H1 (cell line): ENCODE data around the gene FGF18. TPM values are rescaled to one million over a fixed set of nuclear protein-coding genes. Genes with fewer than 3 reads are reported as not detected.

Experiments used
- ASH2L ChIP-seq: fragments of 200-600, 300-600 bp; sonication (generic); IDR thresholded peaks from one replicate; pipeline ENCODE4 v1.7.1; 2017; ENCODE audit warnings: low read length
- CHD1 ChIP-seq: IDR thresholded peaks from 2 replicates; pipeline ENCODE4 v1.6.1; 2012; ENCODE audit warnings: low read depth, low read length, improper control_type of control experiment
- GABPA ChIP-seq: IDR thresholded peaks from 2 replicates; pipeline ENCODE4 v1.6.1; 2011; ENCODE audit warnings: mild to moderate bottlenecking, low read length, moderate library complexity, borderline replicate concordance; ENCODE audit not compliant: insufficient read depth
- HDAC2 ChIP-seq, 2 experiments: fragments of 300-600 bp in 1 of 2; sonication (generic) in 1 of 2; IDR thresholded peaks; 2 replicates each; pipeline ENCODE4 v1.6.1; 2011 to 2012; ENCODE audit warnings: low read depth in 2 of 2, low read length in 2 of 2, mild to moderate bottlenecking in 2 of 2, moderate library complexity in 2 of 2, borderline replicate concordance in 1 of 2, inconsistent platforms in 1 of 2
- PHF8 ChIP-seq: fragments of 200-600 bp; sonication (generic); conservative IDR thresholded peaks from 2 replicates; pipeline ENCODE4 v1.7.1; 2012; ENCODE audit warnings: low read depth, mild to moderate bottlenecking, inconsistent platforms, low read length, moderate library complexity
- POLR2AphosphoS5 ChIP-seq: IDR thresholded peaks from 2 replicates; pipeline ENCODE4 v1.6.1; 2011; ENCODE audit warnings: low read depth, low read length
- RAD21 ChIP-seq, 2 experiments: IDR thresholded peaks in 1 of 2; conservative IDR thresholded peaks in 1 of 2; 2 replicates each; pipeline ENCODE4 v1.6.1; 2011; ENCODE audit warnings: low read depth in 2 of 2, low read length in 2 of 2, improper control_type of control experiment in 1 of 2, inconsistent platforms in 1 of 2, mild to moderate bottlenecking in 1 of 2, moderate library complexity in 1 of 2
- SAP30 ChIP-seq: fragments of 300-600 bp; sonication (generic); IDR thresholded peaks from 2 replicates; pipeline ENCODE4 v1.7.1; 2012; ENCODE audit warnings: low read length, moderate library complexity, mild to moderate bottlenecking, inconsistent platforms; ENCODE audit not compliant: insufficient read depth, insufficient replicate concordance
- SIN3A ChIP-seq, 2 experiments: IDR thresholded peaks in 1 of 2; conservative IDR thresholded peaks in 1 of 2; 2 replicates each; pipeline ENCODE4 v1.6.1; 2011 to 2012; ENCODE audit warnings: low read length in 2 of 2, improper control_type of control experiment in 1 of 2, low read depth in 1 of 2, mild to moderate bottlenecking in 1 of 2
- TAF1 ChIP-seq: IDR thresholded peaks from 2 replicates; pipeline ENCODE4 v1.6.1; 2011; ENCODE audit warnings: mild to moderate bottlenecking, low read depth, low read length
- TBP ChIP-seq: IDR thresholded peaks from 2 replicates; pipeline ENCODE4 v1.6.1; 2011; ENCODE audit warnings: low read depth, low read length, improper control_type of control experiment
- polyA plus RNA-seq, 7 experiments: library from polyadenylated mRNA; depleted of rRNA in 3 of 7; stranded (reverse) in 5 of 7; unstranded in 2 of 7; fragments of >200 nt in 5 of 7; fragments of 200-250 nt in 2 of 7; gene quantifications; 1 replicate in 5 of 7; 2 replicates in 1 of 7; 4 replicates in 1 of 7; pipeline versions ENCODE4 v1.2.1 to v1.2.3, GENCODE V29; 2011 to 2013; ENCODE audit warnings: missing spikeins in 2 of 7, mixed read lengths in 2 of 7
- total RNA-seq: library from RNA; stranded (reverse); fragmentation: NEBNext Ultra II Directional; extraction: Animal tissue kit (Norgen Biotek cat#: 25700); gene quantifications from 2 replicates; pipeline ENCODE4 v1.2.1, GENCODE V29; 2021
- TF ChIP-seq, protein P1 (sequence below): IDR thresholded peaks from 2 replicates; pipeline ENCODE4 v1.6.1; 2011; ENCODE audit warnings: low read length, improper control_type of control experiment
- TF ChIP-seq, protein P2 (sequence below): IDR thresholded peaks from 2 replicates; pipeline ENCODE4 v1.6.1; 2011; ENCODE audit warnings: low read depth, mild to moderate bottlenecking, low read length; ENCODE audit not compliant: insufficient read depth
- TF ChIP-seq, protein P3 (sequence below): IDR thresholded peaks from 2 replicates; pipeline ENCODE4 v1.6.1; 2012; ENCODE audit warnings: inconsistent platforms

The FGF18 gene
- total and polyA plus RNA-seq, 2 of the 8 experiments (the other 6 are each of a cell fraction or from before 2014, with no cell fraction given) = 0.54 to 1.3 TPM

DNA sequence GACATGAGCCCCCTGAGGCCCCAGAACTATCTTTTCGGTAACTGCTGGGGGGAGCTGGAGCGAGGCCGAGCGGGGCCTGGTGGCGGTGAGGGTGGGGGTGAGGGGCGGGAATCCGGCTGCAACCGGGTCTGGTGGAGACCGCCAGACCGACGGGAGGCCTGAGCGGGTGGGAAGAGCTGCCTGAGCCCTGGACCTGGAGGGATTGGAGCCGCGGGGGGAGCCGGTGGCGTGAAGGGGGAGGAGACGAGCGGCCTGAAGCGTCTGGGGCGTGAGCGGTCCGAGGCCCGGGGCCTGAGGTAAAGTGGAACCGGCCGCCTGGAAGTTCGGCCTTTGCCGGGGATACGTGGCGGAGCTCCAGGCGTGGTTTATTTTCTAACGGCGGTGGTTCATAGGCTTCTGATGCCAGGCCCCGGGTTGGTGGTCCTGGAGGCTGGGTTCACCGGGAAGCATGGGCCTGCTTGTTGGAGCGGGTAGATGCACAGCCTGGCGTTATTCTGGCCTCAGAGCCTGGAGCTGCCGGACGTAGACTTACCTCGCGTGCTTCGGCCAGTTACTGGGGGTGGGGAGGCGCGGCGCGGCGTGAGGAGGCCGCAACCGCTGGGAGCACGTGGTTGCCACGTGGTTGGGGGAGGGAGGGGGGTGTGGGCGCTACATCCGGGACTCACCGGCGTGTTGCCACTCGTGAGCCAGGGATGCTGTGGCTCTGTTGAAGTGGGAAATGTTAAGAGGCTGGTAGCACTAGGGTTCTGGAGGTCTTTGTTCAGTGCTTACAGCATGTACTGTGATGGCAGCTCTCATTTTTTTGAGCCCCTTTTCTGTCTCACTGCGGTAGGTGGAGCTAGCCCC lies 31.3 kb upstream of the FGF18 start (continued):
- TF ChIP-seq, protein P1, sequence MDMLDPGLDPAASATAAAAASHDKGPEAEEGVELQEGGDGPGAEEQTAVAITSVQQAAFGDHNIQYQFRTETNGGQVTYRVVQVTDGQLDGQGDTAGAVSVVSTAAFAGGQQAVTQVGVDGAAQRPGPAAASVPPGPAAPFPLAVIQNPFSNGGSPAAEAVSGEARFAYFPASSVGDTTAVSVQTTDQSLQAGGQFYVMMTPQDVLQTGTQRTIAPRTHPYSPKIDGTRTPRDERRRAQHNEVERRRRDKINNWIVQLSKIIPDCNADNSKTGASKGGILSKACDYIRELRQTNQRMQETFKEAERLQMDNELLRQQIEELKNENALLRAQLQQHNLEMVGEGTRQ = peak; percentile 74
- TF ChIP-seq CHD1 (peak; percentile 50; the same call in 1 of the 2 replicates), RAD21 (IDR thresholded peaks at IDR 0.05 in 1 of 2, conservative IDR thresholded peaks at IDR 0.05 in 1 of 2; ENCODE audit: low read depth in 2 of 2, low read length in 2 of 2) (no peak), PHF8 (peak; percentile 83), GABPA (no peak), POLR2AphosphoS5 (peak; percentile 98), ASH2L (peak; percentile 70), TBP (peak; percentile 63; the same call in 1 of the 2 replicates), HDAC2 (IDR thresholded peaks at IDR 0.05; ENCODE audit: borderline replicate concordance in 1 of 2, low read depth in 2 of 2, low read length in 2 of 2) (peak in 1 of 2 experiments; percentile 83; a peak in 1 of 4 replicates), SIN3A (conservative IDR thresholded peaks at IDR 0.05 in 1 of 2, IDR thresholded peaks at IDR 0.05 in 1 of 2; ENCODE audit: low read depth in 1 of 2, low read length in 2 of 2) (peak; percentile 54 to 81; a peak in 1 of 4 replicates), TAF1 (peak; percentile 69), SAP30 (peak; percentile 22)
- TF ChIP-seq, protein P2, sequence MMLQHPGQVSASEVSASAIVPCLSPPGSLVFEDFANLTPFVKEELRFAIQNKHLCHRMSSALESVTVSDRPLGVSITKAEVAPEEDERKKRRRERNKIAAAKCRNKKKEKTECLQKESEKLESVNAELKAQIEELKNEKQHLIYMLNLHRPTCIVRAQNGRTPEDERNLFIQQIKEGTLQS = peak; percentile 57; the same call in 1 of the 2 replicates
- TF ChIP-seq, protein P3, sequence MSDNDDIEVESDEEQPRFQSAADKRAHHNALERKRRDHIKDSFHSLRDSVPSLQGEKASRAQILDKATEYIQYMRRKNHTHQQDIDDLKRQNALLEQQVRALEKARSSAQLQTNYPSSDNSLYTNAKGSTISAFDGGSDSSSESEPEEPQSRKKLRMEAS = peak; percentile 100
